A549 (cell line): ENCODE results near the gene CIB4. TPM values are rescaled to one million over a fixed set of nuclear protein-coding genes. Genes with fewer than 3 reads are reported as not detected.
A peak's percentile ranks its signal among the peaks of the same experiment; 100 is the strongest.

Experiments
- ATAC-seq, 2 experiments: fragments of 200-7000 bp in 1 of 2; fragments of >200 bp in 1 of 2; cut with Nextera tagmentation in 1 of 2; cut with Tn5 transposase in 1 of 2; 3 replicates each; pipeline versions ENCODE4 v1.8.0 to v1.9.1; 2018 to 2020; ENCODE audit warnings: mild to moderate bottlenecking in 1 of 2, moderate library complexity in 1 of 2
- CTCF ChIA-PET: fragments of 300-600 bp; sonication (Branson Sonifier 250); formaldehyde crosslinking; extraction: SDS; loops from one replicate; lab custom pipeline; 2021; ENCODE audit warnings: antibody characterized with exemption, inconsistent platforms; lab: Yijun Ruan, JAX
- POLR2A ChIA-PET: fragments of 350-600 bp; formaldehyde crosslinking; extraction: SDS; loops from one replicate; lab custom pipeline; 2021; ENCODE audit warnings: antibody characterized with exemption, inconsistent platforms; lab: Yijun Ruan, JAX
- DNase-seq, 2 experiments: peaks; one replicate each; pipeline versions ENCODE4 v3.0.0 to v3.0.0-alpha.2; 2011 to 2016; ENCODE audit warnings: low read depth in 1 of 2, low spot score in 1 of 2
- FAIRE-seq: peaks from 2 replicates; lab custom pipeline; 2011; peaks lifted over from hg19 to GRCh38; lab: Jason Lieb, UNC
- H3K27ac ChIP-seq, 2 experiments: fragments of >200 bp; sonication (Bioruptor Twin); formaldehyde crosslinking; 3 replicates each; pipeline ENCODE4 v1.5.1; 2016 to 2017
- H3K4me1 ChIP-seq: fragments of >200 bp; sonication (Bioruptor Twin); formaldehyde crosslinking; 3 replicates; pipeline ENCODE4 v1.6.1; 2016
- H3K4me2 ChIP-seq: fragments of >200 bp; sonication (Bioruptor Twin); formaldehyde crosslinking; 3 replicates; pipeline ENCODE4 v1.6.1; 2016
- H3K4me3 ChIP-seq: fragments of >200 bp; sonication (Bioruptor Twin); formaldehyde crosslinking; 3 replicates; pipeline ENCODE4 v1.5.1; 2016
- H3K9me3 ChIP-seq: fragments of >200 bp; sonication (Bioruptor Twin); formaldehyde crosslinking; 3 replicates; pipeline ENCODE4 v1.6.1; 2016
- BCL3 ChIP-seq: fragments of >200 bp; sonication (Bioruptor Twin); formaldehyde crosslinking; IDR thresholded peaks from 3 replicates; pipeline ENCODE4 v1.6.1; 2016
- CBX2 ChIP-seq: fragments of 200-600 bp; sonication (generic); IDR thresholded peaks from 2 replicates; pipeline ENCODE4 v1.6.1; 2016; ENCODE audit warnings: low read depth, mild to moderate bottlenecking, borderline replicate concordance
- CBX8 ChIP-seq: fragments of 200-600 bp; sonication (generic); IDR thresholded peaks from 2 replicates; pipeline ENCODE4 v1.6.1; 2016
- CHD2 ChIP-seq: fragments of 150-350 bp; IDR thresholded peaks from 2 replicates; pipeline ENCODE4 v1.6.1; 2014; ENCODE audit warnings: low read length; ENCODE audit not compliant: partially characterized antibody
- CHD4 ChIP-seq: fragments of 200-600 bp; sonication (generic); IDR thresholded peaks from 2 replicates; pipeline ENCODE4 v1.6.1; 2016; ENCODE audit warnings: antibody characterized with exemption, mild to moderate bottlenecking, borderline replicate concordance
- EHF ChIP-seq: fragments of 250-450 bp; sonication (Bioruptor Pico); IDR thresholded peaks from 2 replicates; pipeline ENCODE4 v1.5.0; 2020; ENCODE audit warnings: mild to moderate bottlenecking
- EP300 ChIP-seq, 2 experiments: fragments of >200 bp; sonication (Bioruptor Twin); formaldehyde crosslinking; IDR thresholded peaks; 2 replicates in 1 of 2; 3 replicates in 1 of 2; pipeline ENCODE4 v1.6.1; 2016 to 2017
- HDAC2 ChIP-seq: fragments of 200-600 bp; sonication (generic); IDR thresholded peaks from 2 replicates; pipeline ENCODE4 v1.6.1; 2016
- HOXB5 ChIP-seq: fragments of 250-450 bp; sonication (Bioruptor Pico); IDR thresholded peaks from 2 replicates; pipeline ENCODE4 v1.5.0; 2020; ENCODE audit warnings: mild to moderate bottlenecking, moderate library complexity
- JUN ChIP-seq, 2 experiments: fragments of >200 bp; sonication (Bioruptor Twin); formaldehyde crosslinking; IDR thresholded peaks; 2 replicates in 1 of 2; 3 replicates in 1 of 2; pipeline ENCODE4 v1.6.1; 2016 to 2017
- KDM1A ChIP-seq: fragments of 200-600 bp; sonication (generic); IDR thresholded peaks from 2 replicates; pipeline ENCODE4 v1.6.1; 2016; ENCODE audit warnings: low read depth, mild to moderate bottlenecking
- KDM5A ChIP-seq: fragments of 200-600 bp; sonication (generic); IDR thresholded peaks from 2 replicates; pipeline ENCODE4 v1.6.1; 2016; ENCODE audit warnings: antibody characterized with exemption, mild to moderate bottlenecking
- MAFK ChIP-seq: fragments of 450-650 bp; IDR thresholded peaks from 2 replicates; pipeline ENCODE4 v1.6.1; 2014; ENCODE audit not compliant: partially characterized antibody
- MAZ ChIP-seq: fragments of 150-350 bp; IDR thresholded peaks from 2 replicates; pipeline ENCODE4 v1.6.1; 2014; ENCODE audit warnings: antibody characterized with exemption, low read depth, low read length, borderline replicate concordance
- RAD21 ChIP-seq, 2 experiments: fragments of >200 bp in 1 of 2; sonication (Bioruptor Twin) in 1 of 2; formaldehyde crosslinking in 1 of 2; IDR thresholded peaks in 1 of 2; conservative IDR thresholded peaks in 1 of 2; 2 replicates in 1 of 2; 3 replicates in 1 of 2; pipeline ENCODE4 v1.6.1; 2012 to 2018; ENCODE audit warnings: inconsistent platforms in 1 of 2
- RFX5 ChIP-seq: fragments of 450-650 bp; IDR thresholded peaks from 2 replicates; pipeline ENCODE4 v1.7.1; 2014; ENCODE audit warnings: antibody characterized with exemption, mild to moderate bottlenecking, moderate library complexity
- SMC3 ChIP-seq: fragments of >200 bp; sonication (Bioruptor Twin); formaldehyde crosslinking; IDR thresholded peaks from 3 replicates; pipeline ENCODE4 v1.6.1; 2018; ENCODE audit warnings: inconsistent platforms
- TFCP2L1 ChIP-seq: fragments of 250-450 bp; sonication (Bioruptor Pico); IDR thresholded peaks from 2 replicates; pipeline ENCODE4 v1.5.0; 2021; ENCODE audit warnings: mild to moderate bottlenecking
- TP53 ChIP-seq: fragments of 250-450 bp; sonication (Bioruptor Pico); IDR thresholded peaks from 2 replicates; pipeline ENCODE4 v1.5.0; 2021; ENCODE audit warnings: mild to moderate bottlenecking, moderate library complexity
- ZC3H11A ChIP-seq: fragments of 450-650 bp; IDR thresholded peaks from 2 replicates; pipeline ENCODE4 v1.6.1; 2014; ENCODE audit warnings: antibody characterized with exemption, mild to moderate bottlenecking
- ZFP36 ChIP-seq: fragments of 450-650 bp; IDR thresholded peaks from 2 replicates; pipeline ENCODE4 v1.6.1; 2014; ENCODE audit warnings: borderline replicate concordance; ENCODE audit not compliant: partially characterized antibody
- ZSCAN20 ChIP-seq: fragments of 250-450 bp; sonication (Bioruptor Pico); IDR thresholded peaks from 2 replicates; pipeline ENCODE4 v1.8.0; 2022; ENCODE audit warnings: mild to moderate bottlenecking, moderate library complexity
- WGBS: methylation state at CpG from one replicate; pipeline ENCODE4 v1.1.6; 2017; ENCODE audit errors: missing lambda C conversion rate; 5-methylcytosine and 5-hydroxymethylcytosine counted together
- polyA plus RNA-seq, 4 experiments: library from polyadenylated mRNA; depleted of rRNA in 3 of 4; stranded (reverse); fragments of >200 nt; fragmentation: RNase III in 1 of 4; extraction: RNeasy Plus Mini Kit Qiagen cat#74134 plus additional on column Dnase treatment in 1 of 4; gene quantifications; 2 replicates in 3 of 4; 3 replicates in 1 of 4; pipeline ENCODE4 v1.2.3, GENCODE V29; 2011 to 2017
- TF ChIP-seq, protein P1 (sequence below): IDR thresholded peaks from 2 replicates; pipeline ENCODE4 v1.6.1; 2012; ENCODE audit warnings: low read depth, borderline replicate concordance
- TF ChIP-seq, protein P2 (sequence below): fragments of 150-350 bp; IDR thresholded peaks from 2 replicates; pipeline ENCODE4 v1.6.1; 2014; ENCODE audit warnings: low read depth, mild to moderate bottlenecking, low read length

CIB4 gene
- polyA plus RNA-seq, 2 of the 4 experiments (the other 2 are of a cell fraction) = 0.30 to 1.0 TPM

DNA sequence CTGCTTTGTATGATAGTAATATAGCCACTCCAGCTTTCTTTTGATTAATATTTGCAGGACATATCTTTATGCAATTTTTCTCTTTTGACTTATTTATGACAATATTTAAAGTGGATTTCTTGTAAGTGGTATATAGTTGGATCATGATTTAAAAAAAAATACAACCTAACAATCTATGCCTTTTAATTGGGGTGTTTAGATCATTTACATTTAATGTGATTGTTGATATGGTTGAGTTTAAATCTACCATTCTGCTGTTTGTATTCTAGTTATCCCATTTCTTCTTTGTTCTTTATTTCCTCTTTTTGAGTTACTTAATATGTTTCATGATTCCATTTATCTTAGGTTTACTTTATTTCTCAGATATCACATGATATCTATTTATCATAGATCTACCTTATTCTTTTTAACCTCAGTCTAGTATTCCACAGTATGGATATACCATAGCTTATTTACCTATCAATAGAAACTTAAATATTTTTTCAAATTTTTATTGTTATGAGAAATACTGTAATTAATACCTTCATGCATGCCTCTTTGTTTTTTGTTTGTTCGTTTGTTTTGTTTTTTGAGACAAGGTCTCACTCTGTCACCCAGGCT is 19.3 kb upstream of the CIB4 start:
- Histone ChIP-seq H3K4me1 (no peaks in the 10 kb centered on the region), H3K9me3 (peaks cover 44% of the 10 kb centered on the region), H3K4me2 (no peak overlapping the region), H3K27ac (no peak overlapping the region), H3K4me3 (no peak overlapping the region)
- POLR2A ChIA-PET = no interaction called here
- FAIRE-seq = no peak
- CTCF ChIA-PET = interaction anchor here (0.9 to 1.3 kb wide), 3 partner anchors 11 to 55 kb away, joined by 3 read pairs; no protein-coding TSS in a partner anchor
- ATAC-seq = no peak
- no peak for TF ChIP-seq EP300 (IDR thresholded peaks at IDR 0.05)
- TF ChIP-seq RAD21 (conservative IDR thresholded peaks at IDR 0.05 in 1 of 2, IDR thresholded peaks at IDR 0.05 in 1 of 2) = no peak
- TF ChIP-seq ZC3H11A = no peak
- TF ChIP-seq ZFP36 = no peak
- no peak for TF ChIP-seq CHD4
- no peak for TF ChIP-seq MAZ
- TF ChIP-seq, protein P1, sequence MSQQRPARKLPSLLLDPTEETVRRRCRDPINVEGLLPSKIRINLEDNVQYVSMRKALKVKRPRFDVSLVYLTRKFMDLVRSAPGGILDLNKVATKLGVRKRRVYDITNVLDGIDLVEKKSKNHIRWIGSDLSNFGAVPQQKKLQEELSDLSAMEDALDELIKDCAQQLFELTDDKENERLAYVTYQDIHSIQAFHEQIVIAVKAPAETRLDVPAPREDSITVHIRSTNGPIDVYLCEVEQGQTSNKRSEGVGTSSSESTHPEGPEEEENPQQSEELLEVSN = no peak
- TF ChIP-seq HOXB5 (CRISPR knock-in tag) = 0 out of 2 replicates have a peak, but pooled peaks have one; percentile 20
- WGBS = 0% methylated on average over 1 of the region's 1 CpG
- no peak for DNase-seq

DNA sequence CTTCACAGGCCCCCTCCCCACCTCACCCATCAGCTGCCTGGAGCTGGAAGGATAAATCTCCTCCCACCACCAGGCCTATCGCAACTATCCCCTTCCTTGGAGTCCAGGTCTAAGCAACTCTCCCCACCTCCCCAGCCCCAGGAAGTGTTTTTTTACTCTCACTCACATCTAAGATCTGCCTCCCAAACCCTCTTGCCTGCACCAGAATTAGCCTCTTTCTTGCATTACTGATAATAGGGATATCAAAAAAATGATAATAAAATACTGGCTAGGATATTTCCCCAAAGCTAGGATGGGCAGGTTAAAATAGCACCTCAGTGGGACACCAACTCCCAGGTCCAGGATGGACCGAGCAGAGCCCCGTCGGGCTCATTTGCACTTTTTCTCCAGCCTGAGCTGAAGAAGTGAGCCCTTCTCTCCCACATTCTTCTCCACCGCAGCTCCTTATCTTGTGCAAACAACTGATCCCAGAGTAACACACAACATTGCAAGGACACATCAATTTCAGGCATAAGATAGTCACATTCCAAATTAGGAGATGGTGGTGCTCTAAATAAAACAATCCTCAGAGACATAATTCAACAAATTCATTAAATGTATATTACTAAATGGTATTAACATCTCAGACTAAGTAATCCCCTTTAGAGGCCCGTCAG is 17.7 kb upstream of the CIB4 start:
- POLR2A ChIA-PET = no interaction called here
- Histone ChIP-seq H3K4me2 (no peak overlapping the region), H3K4me1 (no peaks in the 10 kb centered on the region), H3K9me3 (peaks cover 43% of the 10 kb centered on the region), H3K27ac (no peak overlapping the region), H3K4me3 (no peak overlapping the region)
- DNase-seq = no peak
- no peak for ATAC-seq
- 68% methylated on average over 6 of the region's 6 CpGs for whole genome bisulfite sequencing
- CTCF ChIA-PET = interaction anchor here (1.3 to 2.0 kb wide), 5 partner anchors 9 to 284 kb away, joined by 3 to 10 read pairs (median 4); no protein-coding TSS in a partner anchor
- no peak for FAIRE-seq
- TF ChIP-seq KDM1A = no peak
- TF ChIP-seq CBX8 = no peak
- TF ChIP-seq CBX2 = no peak
- TF ChIP-seq MAFK = no peak
- TF ChIP-seq RFX5 = no peak
- no peak for TF ChIP-seq TP53 (CRISPR knock-in tag)
- TF ChIP-seq ZSCAN20 = no peak
- no peak for TF ChIP-seq HOXB5 (CRISPR knock-in tag)
- TF ChIP-seq, protein P2, sequence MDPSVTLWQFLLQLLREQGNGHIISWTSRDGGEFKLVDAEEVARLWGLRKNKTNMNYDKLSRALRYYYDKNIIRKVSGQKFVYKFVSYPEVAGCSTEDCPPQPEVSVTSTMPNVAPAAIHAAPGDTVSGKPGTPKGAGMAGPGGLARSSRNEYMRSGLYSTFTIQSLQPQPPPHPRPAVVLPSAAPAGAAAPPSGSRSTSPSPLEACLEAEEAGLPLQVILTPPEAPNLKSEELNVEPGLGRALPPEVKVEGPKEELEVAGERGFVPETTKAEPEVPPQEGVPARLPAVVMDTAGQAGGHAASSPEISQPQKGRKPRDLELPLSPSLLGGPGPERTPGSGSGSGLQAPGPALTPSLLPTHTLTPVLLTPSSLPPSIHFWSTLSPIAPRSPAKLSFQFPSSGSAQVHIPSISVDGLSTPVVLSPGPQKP = no peak
- TF ChIP-seq CHD2 = no peak
- TF ChIP-seq JUN (IDR thresholded peaks at IDR 0.05) = no peak
- TF ChIP-seq EHF (CRISPR knock-in tag) = no peak
- TF ChIP-seq HDAC2 = no peak
- TF ChIP-seq TFCP2L1 (CRISPR knock-in tag) = no peak
- TF ChIP-seq SMC3 = no peak
- no peak for TF ChIP-seq BCL3
- no peak for TF ChIP-seq KDM5A
